C4-2B (cell line): ENCODE data around the gene CABP7.
A peak's percentile ranks its signal among the peaks of the same experiment; 100 is the strongest.

Experiments used
- H3K27ac ChIP-seq: fragments of 450-650 bp; 2 replicates; pipeline ENCODE4 v1.5.1; 2017
- ZFX ChIP-seq: fragments of 450-650 bp; IDR thresholded peaks from 2 replicates; pipeline ENCODE4 v1.6.1; 2017
- TF ChIP-seq, protein P1 (sequence below): fragments of 450-650 bp; conservative IDR thresholded peaks from 2 replicates; pipeline ENCODE4 v1.5.1; 2017; ENCODE audit warnings: mild to moderate bottlenecking

The CABP7 gene

DNA sequence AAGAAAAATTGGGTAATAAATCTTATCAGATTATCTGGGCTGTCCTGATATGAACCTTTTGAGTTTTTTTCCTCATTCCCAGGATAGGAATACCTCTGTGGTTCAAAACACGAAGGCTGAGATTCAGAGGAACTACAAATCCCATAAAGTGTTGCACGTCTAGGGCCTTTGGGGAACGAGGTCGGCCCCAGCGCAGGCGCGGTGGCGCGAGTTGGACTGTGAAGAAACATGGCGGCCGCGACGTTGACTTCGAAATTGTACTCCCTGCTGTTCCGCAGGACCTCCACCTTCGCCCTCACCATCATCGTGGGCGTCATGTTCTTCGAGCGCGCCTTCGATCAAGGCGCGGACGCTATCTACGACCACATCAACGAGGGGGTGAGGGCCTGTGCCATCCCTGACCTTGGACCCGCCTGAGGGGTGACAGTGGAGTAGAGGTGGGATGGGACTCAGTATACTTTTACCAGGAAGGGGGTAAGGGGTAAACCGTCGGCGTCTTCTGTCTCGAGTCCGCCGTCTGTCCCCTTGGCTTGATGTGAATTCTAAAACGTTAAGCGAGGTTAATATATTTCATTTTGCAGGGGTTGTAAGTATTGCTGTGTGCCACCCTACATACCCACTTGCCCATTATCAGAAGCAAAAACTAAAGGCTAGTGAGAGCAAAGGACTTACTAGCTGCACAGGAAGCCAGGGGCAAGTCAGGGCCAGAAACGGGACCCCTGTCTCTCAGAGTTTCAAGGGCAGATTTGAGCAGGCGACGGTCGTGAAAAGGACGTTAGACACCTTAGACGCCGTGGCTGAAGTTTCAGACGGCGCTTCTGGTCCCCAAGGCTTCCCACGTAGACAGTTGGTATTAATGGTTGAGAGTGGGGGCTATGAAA is 47.6 kb downstream of the CABP7 start, which contains the start of gene UQCR10:
Gene UQCR10 (plus strand): TSS at position 199 of the 881 bp plus-strand sequence. CDS start 30 bp downstream, at position 229.
- peak; percentile 19; the same call in 1 of the 2 replicates for TF ChIP-seq ZFX
- TF ChIP-seq, protein P1, sequence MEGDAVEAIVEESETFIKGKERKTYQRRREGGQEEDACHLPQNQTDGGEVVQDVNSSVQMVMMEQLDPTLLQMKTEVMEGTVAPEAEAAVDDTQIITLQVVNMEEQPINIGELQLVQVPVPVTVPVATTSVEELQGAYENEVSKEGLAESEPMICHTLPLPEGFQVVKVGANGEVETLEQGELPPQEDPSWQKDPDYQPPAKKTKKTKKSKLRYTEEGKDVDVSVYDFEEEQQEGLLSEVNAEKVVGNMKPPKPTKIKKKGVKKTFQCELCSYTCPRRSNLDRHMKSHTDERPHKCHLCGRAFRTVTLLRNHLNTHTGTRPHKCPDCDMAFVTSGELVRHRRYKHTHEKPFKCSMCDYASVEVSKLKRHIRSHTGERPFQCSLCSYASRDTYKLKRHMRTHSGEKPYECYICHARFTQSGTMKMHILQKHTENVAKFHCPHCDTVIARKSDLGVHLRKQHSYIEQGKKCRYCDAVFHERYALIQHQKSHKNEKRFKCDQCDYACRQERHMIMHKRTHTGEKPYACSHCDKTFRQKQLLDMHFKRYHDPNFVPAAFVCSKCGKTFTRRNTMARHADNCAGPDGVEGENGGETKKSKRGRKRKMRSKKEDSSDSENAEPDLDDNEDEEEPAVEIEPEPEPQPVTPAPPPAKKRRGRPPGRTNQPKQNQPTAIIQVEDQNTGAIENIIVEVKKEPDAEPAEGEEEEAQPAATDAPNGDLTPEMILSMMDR, result no peak
- peak within 1 kb of the TSS; percentile 92 for H3K27ac ChIP-seq

DNA sequence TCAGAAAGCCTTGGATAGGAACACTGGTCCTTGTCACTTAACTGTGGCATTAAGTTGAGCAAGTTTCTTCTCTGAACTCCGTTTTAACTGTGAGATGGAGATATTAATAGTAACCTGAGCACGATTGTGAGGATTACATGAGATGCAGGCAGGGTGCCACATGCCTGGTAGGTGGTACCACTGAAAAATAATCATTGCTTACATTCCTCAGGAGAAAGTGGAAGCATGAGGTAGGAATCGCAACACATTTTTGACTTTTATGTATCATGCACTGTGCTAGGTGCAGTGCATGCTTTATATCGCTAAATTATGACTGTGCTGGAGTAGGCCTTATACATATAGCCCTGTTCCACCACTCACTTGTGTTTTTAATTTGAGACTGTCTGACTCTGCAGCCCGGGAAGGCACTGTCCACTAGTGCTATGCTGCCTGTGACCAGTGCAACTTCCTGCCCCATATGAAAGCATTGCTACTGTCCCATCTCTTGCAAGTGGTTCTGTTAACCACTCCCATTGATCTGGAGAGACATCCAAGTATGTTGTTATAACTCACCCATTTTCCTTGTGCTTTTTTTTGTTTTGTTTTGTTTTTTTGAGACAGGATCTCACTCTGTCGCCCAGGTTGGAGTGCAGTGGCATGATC is 48.4 kb downstream of the CABP7 start:
- H3K27ac ChIP-seq, result peak overlapping the region; percentile 92
- TF ChIP-seq, protein P1, result no peak
- no peak for TF ChIP-seq ZFX

DNA sequence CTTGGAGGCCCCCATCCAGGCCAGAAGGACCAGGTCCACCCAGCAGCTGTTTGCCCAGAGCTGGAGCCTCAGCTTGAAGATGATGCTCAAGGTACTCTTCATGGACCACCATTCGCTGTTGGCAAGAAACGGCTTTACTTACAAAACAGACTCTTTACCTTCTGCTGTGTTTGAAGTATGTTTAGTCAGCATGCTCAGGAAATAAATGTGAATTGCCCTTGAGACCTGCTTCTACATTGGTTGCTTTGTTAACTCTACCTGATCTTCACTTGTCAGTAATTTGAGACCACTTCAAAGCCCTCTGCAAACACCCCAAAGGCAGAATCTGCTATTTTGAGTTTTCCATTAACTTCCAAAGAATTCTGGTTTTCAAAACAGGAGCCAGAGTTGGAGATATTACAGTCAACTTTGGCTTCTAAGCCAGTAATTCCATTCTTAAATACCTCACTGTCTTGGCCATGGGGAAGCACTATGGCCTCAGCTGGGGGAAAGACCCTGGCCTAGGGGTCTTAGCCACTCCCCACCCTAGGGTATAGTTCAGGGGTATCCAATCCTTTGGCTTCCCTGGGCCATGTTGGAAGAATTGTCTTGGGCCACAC is 50.0 kb downstream of the CABP7 start:
- no peak overlapping the region for H3K27ac ChIP-seq
- TF ChIP-seq, protein P1, result no peak
- TF ChIP-seq ZFX, result no peak

DNA sequence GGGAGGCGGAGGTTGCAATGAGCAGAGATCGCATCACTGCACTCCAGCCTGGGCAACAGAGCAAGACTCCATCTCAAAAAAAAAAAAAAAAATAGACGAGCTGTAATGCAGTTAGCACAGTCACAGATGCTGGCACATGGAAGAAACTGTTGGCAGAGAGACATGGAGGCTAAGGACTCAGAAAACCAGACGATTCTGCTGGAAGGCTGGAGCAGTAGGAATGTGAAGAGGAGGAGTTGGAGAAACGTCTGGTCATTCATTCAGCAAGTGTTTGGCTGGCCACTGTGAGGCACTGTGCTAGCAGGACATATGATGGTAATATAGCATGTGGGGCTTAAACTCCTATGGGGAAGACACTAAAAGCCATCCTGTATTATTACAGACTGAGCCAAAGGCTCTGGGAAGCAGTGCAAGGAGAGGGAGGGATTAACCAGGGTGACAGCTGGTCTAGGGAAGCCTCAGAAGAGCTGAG is 52.4 kb downstream of the CABP7 start:
- TF ChIP-seq ZFX, result no peak
- TF ChIP-seq, protein P1, result peak; percentile 70; the same call in 1 of the 2 replicates
- no peak overlapping the region for H3K27ac ChIP-seq

DNA sequence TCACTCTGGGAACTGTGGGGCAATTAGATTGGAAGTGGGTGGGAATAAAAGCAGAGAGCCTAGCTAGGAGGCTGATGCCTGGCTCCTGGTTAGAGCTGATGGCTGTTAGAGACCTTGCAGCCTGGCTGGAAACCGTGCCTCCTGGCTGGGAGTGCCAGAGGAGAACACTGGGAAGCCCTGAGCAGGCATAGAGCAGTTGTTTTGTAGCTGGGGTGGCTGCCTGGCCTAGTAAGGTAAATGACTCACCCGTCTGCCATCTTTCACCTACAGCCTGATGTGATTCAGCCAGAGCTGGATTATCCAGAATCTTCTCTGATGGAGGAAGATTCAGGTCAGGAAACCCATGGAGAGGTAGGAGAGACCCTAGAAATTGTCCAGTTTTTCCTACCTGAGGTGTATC is 53.4 kb downstream of the CABP7 start:
- no peak for TF ChIP-seq ZFX
- TF ChIP-seq, protein P1, result no peak
- no peak overlapping the region for H3K27ac ChIP-seq

DNA sequence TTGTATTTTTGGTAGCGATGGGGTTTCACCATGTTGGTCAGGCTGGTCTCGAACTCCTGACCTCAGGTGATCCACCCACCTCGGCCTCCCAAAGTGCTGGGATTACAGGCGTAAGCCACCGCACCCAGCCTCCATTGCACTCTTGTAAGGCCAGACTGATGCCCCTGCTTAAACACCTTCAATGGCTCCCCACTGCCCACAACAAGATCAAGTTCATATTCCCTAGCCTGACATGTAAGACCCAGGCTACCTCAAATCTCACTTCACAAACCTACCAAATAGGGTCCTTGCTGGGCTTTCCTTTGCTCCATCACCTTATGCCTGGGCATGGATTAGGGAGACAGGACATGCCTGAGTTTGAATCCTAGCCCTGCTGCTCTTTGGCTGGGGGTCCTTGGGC is 60.4 kb downstream of the CABP7 start:
- no peak overlapping the region for H3K27ac ChIP-seq
- no peak for TF ChIP-seq ZFX
- TF ChIP-seq, protein P1, result no peak
